ENCODE results near the gene EVA1B.

The EVA1B gene, protein sequence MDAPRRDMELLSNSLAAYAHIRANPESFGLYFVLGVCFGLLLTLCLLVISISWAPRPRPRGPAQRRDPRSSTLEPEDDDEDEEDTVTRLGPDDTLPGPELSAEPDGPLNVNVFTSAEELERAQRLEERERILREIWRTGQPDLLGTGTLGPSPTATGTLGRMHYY

DNA sequence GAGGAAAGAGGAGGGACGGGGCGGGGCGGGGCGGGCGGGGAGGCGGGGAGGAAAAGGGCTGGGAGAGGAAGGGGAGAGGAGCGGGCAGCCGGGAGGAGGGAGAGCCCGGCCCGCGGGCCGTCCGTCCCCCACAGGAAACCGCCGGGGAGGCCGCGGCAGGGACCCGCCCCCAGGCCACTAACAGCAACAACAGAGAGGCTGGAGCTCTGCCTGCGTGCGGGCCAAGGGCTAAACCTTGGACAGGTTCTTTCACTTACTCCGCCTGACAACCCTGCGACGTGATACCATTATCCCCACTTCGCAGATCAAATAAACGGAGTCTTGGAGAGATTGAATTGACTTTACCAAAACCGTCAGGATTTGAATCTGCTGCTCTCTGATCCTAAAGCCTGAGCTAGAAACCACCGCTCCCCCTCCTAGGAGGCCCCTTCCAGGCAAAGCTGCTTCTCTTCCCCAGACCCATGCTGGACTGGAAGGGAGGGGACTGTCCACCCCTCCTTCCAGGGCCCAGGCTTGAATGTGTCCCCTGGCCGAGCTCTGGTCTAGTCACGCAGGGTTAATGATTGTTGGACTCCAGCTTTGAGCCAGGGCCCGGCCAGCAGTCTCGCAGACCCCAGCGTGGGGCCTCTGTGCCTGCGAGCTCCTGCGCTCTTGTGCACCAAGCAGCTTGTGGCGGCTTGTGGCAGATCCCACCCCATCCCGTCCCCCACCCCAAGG is at the start of gene EVA1B:
Gene EVA1B (minus strand): TSS at position 10 of the 717 bp plus-strand sequence. CDS start 608 bp downstream, outside the sequence.
- DNase-seq (ENCODE audit: low read depth): no peak

DNA sequence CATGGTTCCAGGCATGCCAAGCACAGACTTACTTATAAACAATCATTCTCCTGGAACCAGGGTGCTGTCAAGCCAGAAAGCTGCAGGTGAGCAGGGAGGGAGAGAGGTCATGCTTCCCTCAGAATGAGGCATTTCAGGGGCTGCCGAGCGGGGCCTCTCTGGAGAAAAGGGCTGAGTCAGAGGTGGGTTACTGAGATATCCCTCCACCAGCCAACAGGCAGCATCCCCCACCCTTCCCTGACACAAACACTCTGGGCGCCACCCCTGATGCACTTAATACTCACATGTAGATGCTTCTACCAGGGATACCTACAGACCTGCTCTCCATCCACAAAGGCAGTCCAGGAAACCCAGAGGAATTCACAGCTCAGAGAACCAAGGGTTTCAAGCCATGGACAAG is 49.2 kb upstream of the EVA1B start:
- DNase-seq (ENCODE audit: low read depth): no peak

DNA sequence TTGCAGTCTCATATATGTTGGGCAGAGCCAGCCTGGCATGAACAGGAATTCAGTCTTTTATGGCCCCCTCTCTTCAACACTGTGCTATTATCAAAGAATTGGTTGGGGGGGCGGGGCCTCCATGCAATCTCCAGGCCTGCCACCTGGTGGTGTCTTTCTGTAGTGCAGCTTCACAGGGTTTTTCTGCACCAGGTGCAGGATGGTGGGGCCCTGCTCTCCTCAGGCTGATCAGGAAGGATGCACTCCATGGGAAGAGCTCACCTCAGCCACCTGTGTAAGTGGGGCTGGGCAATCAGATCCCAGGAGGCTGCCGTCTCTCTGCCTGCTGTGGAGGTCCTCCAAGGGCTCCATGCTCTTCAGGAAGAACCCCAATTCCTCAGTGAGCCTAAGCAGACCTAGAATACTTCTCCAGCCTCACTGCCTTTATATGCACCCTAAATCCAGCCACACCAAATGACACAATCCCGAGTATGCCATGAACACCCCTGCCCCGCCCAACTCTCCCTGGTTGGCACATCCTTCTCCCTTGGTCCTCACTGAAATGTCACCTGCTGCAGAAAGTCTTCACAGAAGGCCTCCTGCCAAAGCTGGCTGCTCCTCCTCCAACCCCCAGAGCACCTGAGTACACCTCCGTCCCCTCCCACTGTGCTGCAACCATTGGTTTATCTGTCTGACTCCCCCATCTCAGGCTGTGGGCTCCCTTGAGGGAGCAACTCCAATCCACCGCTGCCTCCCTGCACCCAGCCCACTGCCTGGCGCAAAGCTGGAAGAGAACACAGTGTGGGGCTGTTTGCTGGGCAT is 45.8 kb upstream of the EVA1B start:
- no peak for DNase-seq (ENCODE audit: low read depth)

DNA sequence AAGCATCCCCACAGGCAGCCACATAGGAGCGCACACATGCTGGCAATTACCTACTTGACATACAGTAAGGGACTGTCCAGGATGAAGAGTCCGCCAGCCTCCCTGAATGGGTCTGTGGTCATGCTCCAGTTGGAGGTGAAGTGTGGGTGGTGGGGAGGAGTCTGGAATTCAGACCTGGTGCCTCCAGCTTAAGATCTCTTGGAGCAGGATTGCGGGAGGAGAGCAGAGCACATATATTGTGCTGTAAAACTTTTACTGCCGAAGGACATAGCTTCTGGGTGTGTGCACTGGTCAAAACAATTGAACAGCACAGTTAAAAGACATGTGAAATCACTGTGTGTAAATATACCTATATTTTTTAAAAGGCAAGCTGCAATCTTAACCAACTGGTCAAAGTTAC is 44.4 kb upstream of the EVA1B start:
- no peak for DNase-seq (ENCODE audit: low read depth)

DNA sequence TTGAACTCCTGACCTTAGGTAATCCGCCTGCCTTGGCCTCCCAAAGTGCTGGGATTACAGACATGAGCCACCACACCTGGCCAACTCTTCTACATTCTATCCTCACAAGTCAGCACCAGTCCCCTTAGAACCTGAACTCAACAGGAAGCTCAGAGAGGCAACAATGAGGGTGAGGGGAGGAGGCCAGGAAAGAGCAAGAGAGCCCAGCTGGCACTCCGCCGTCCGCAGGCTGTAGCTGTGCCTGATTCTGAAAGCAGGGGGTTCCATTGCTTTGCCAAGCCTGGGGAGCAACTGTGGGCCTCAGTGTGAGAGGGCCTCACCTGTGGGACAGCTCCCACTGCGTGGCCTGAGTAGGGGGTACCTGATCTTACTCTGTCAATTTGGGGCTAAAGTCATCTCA is 43.6 kb upstream of the EVA1B start:
- DNase-seq (ENCODE audit: low read depth): no peak

DNA sequence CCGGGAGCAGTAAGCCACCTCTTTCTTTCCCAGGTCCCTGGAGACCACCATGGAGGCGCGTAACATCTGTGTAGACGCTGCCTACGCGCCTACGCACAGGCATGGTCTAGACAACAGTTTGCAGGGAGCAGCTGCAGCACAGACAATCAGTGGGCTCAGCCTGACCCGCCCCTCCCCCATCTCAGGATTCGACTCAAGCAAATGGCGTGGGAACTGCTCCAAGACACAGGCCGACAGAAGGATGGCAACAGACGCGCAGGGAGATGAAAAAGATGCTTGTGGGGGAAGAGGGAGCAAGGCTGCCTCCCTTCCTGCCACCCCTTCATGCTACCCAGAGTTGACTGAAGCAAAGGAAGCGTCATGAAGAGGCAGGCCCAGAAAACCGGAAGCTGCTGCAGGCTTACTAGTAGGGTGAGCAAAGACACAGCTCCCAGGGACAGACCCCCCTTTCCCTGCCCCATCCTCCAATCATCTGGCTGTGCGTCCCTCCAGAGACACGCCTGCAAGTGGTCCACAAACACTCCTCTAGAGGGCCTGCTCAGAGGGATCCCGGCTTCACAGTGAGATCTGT is 42.7 kb upstream of the EVA1B start:
- no peak for DNase-seq (ENCODE audit: low read depth)

DNA sequence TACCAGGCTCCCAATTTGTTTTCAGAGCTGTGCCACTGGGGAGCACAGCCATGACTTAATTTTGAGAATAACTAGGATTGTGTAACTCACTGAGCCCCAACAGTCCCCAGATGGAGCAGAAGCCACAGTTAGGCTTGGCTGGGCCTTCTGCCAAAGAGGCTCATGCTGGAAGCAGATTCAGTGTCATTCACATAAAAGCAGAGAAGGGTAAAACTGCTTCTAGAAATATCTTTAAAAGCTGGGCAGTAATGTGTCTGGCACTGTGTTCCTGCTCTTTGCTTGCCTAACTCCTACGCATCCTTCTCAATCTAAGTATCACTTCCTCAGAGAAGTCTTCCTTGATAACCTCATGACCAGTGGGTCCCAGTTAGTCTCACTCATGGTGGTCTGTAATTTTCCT is 41.9 kb upstream of the EVA1B start:
- peak; percentile 83 for DNase-seq (ENCODE audit: low read depth)

DNA sequence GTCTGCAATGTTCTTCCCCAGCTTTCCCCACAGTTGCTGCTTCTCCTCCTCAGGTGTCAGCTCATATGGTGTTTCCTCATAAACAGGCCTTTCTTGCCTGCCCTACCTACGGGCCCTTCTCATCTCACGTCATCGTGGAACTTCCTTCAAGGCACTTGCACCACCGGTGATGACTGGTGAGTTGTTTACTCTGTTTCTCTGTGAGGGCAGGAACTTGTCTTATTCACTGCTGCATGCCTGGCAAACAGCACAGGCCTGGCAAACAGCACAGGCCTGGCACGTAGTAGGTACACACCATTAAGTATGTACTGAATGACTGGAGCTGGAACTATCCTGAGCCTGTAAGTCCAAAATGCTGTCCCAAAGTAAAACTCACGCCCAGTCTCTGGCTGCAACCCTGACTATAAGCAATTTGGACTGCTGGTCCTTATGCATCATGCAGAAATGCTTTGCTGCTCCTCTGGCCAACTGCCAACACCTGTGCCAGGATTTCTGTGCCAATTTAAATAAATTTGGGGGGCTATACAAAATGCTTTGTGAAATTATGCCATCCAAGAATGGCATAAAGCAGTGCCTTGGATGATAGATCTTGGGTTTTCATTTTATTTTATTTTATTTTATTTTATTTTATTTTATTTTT is 36.6 kb upstream of the EVA1B start:
- no peak for DNase-seq (ENCODE audit: low read depth)

DNA sequence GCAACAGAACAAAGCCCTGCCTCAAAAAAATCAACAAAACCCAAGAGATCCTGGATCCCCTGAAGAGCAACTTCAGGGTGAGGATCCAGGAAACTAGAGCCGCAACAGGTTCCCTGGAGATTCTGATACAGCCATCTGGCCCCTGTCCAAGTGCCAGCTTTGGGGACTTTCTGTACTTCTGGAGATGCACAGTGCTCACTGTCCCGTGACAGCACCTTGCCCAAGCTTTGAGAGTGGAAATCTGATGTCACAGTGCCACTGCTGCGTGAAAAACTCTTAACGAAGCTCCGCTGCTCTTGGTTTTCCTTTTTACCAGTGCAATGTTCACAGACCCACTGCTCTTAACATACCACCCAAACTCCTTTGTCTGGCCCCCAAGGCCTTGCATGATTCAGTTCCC is 35.9 kb upstream of the EVA1B start:
- no peak for DNase-seq (ENCODE audit: low read depth)

DNA sequence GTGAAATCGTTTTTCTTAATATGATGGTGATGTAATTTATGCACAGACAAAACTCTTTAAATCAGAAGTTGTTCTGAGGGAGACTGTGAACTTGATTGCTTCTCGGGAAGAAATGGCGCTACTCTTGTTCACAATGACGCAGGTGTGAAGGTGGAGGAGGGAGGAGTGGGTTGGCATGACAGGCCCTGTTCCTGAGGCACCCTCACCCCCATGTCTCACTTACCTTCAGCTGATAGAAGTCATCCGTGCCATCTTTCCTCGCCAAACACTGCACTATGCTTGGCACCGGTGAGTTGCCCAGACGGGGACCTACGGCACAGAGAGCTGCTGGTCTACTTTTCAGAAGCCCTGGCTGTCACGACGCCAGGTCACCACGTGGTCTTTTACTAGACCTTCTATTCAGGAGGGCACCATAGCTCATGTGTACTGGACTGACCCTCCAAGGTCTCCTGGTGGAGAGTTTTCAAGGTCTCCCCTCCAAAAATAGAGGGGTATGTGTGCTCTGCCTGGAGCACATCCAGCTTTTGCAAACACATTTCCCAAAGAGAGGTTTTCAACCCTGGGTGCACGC is 35.2 kb upstream of the EVA1B start:
- no peak for DNase-seq (ENCODE audit: low read depth)

DNA sequence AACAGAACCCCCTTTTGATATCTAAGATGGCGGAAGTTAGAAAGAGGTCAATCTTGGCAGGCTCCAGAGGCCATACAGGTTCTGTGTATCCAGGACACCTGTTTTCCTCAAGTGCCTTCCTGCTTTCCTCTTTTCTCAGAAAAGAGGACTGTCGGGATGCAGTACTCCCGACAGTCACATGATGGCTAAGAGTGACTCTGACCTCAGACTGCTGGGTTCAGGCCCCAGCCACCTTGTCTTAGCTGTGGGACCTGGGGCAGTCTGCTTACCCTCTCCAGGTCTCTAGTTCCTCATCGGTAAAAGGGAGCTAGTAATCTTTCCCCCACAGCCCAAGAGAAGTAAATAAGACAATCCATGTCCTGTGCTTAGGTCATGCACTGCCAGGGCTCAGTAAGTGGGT is 32.4 kb upstream of the EVA1B start:
- no peak for DNase-seq (ENCODE audit: low read depth)

DNA sequence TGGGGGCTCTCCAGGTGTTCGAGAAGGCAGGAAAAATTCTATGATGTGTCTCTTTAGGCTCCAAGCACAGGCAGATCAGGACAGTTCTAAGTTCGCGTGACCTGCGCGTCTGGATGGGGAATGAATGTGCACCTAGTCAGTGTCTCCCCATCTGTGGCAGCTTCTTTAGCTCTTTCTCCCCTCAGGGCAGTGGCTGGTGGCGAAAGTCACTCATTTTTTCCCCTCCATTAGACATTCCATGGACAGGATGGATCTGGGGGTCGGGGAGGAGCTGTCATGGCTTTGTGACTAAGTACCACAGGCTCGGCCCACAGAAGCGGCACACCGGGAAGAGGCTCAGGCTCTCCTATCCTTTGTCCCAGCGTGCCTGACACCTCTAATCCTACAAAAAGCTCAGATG is 31.0 kb upstream of the EVA1B start:
- DNase-seq (ENCODE audit: low read depth): no peak

DNA sequence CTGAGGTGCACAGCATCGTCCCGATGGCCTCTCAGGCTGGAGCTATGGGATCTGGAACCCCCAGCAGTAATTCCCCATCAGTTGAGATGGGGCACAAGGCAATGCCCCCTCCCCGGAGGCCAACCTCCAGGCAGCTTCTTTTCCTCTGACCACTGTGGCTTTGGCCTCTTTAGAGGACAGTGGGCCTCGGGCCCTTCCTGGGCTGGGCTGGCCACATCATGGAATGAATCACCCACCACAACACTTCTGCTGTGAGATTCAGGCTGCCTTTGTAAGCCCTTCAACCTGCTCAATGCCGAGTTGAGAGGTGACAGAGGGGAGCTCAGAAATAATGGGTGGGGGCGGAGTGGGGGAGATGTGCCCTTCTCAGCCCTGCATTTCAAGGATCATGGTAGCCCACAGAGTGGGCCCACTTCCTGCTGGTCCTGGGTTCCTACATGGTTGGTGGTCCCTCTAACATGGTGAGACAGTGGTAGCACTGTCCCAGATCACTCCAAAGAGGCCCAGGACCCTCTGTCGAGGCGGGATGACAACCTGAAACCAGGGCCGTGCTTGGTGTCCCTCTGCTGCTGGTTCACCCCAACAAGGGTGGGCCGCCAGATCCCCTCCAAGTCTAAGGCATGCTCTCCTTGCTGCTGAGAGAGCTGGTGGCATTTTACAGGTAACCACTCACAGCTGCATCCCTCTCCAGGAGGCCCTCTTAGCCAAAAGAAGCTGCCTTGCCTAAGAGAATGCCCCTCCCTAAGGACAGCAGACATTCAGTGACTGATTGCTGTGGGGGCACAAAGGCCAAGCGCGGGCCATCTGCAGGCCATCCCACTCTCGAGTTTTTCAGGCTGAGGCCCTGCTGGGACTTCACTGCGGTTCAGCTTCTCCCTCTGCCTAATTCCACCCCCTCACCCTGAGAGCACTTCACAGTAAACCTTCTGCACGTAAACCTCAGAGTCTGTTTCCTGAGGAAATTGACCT is 29.7 kb upstream of the EVA1B start:
- DNase-seq (ENCODE audit: low read depth): no peak

DNA sequence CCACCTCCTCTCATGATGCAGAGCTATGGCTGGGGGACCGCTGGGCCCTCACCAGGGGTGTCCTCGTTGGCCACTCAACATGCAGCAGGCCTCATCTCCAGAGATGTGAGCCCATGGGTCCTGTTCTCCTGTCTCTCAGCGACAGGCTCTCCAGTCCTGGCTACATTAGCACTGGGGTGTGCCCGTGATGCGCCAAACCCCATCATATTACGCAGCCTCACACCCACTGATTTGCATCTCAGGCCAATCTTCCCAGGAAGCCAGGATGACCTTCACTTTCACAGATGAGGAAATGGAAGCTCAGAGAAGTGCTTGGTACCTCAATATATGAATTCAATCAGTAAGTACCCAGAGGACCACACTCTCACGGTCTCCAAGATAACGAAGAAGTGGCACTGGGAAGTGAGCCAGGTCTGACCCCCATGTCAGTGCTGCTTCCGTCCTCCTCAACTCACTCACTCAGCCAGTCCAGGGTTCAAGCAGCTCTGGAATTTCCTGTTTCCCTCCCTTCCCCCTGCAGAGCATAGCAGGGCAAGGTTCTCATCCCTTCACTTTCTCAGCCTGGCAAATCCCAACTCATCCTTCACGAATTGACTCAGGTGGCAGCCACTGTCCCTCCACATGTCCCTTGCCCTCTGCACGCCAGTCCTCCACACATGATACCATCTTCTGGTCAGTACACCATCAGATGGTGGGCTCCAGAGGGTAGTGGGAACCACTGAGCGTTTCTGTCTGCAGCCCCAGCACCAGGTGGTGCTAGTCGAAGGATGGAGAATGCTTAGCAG is 28.9 kb upstream of the EVA1B start:
- no peak for DNase-seq (ENCODE audit: low read depth)

DNA sequence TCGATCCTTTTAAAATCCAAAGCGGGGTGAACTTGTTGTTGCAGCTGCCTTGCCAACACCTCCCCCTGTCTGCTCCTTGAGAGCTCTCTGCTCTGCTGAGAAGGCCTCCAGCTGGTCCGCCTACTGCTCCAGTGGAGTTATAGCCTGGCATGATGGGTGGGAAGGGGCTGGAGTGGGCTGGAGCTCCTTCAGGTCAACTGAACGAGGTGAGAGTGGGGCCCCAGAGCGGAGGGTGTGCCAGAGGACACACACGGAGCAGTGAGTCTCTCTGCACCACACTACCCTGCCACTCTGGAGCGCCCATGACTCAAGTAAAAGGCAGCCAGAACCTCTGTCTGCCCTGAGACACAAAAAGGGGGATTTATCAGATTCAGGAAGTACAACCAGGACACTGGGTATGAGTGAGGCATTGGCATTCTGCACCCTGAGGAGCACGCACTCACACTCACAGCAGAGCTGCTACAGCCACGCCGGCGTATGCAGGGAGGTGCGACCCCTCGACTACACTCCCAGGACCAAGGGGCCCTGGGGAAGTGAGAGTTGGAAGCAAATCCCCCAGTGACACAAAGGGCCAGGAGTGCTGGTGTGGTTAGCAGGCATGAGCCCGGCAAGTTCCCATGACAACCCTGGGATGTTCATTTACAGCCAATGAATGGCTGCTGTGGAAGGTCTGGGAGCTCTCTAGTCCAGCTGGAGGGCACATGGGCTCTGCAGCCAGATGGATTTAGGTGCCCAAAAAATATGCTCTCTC is 28.0 kb upstream of the EVA1B start:
- DNase-seq (ENCODE audit: low read depth): peak; percentile 82

DNA sequence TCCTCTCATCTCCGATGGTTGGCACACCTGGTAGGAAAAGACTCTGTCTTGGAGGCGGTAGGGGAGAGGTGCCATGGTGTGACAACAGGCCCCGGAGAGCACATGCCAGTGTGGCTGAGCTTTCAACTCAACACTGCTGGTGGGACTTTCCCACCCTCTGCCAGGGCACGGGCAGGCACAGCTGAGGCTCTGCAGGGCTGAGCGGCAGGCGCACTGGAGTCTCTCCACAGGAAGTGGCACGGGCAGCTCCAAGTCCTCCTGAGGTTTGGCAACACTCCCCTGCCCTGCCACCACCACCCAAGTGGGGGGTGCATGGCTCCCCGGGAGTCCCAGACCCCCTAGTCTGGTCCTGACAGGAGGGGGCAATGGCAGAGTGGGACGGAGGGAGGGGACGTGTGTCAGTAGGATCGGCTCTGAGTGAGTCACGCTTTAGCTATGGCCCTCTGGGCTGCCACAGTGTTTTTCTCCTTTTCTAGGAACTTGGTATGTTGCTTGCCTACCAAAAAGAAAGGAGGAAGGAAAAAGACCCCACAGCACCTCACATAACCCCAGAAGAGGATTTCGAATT is 27.3 kb upstream of the EVA1B start:
- DNase-seq (ENCODE audit: low read depth): no peak

DNA sequence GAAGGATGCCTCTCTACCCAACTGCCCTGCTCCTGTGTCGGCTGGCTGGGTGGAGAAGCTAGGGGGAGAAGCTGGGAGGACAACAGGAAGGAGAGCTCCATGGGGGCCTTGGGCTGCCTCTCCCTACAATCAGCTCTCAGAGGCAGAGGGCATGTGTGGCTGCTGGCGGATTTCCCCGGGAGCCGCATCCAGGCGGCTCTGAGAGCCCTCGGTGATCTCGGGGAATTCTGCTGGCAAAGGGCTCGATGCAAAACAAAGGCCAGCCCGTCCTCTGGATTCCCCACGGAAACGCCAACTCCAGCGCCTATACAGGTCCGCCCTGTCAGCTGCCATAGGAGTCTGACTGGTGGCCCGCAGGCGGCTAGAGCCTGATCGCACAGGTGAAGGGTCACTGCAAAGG is 26.4 kb upstream of the EVA1B start:
- no peak for DNase-seq (ENCODE audit: low read depth)

DNA sequence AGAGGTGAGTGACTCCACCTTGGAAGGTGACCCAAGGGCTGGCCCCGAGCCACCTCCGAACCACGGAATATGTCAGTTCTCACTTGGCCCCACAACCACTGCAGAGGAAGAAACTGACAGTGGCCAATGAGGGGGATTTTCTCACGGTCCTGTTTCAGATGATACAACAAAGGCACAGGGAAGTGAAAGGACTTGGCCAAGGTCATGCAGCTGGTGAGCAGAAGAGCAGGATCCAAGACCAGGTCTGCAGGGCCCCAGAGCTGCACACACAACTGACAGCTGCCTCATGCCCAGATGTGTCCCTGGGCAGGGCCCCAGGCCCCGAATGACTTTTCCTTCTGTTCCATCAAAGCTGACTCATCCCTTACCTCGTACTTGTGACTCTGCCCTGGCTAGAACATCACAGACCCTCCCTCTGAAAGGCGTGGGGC is 25.8 kb upstream of the EVA1B start:
- DNase-seq (ENCODE audit: low read depth): no peak
